Measurements from ENCODE around the gene SUFU. TPM values are rescaled to one million over a fixed set of nuclear protein-coding genes. Genes with fewer than 3 reads are reported as not detected.

Gene SUFU
- total RNA-seq, 1 experiment from 2014 or later: 10.6 TPM

DNA sequence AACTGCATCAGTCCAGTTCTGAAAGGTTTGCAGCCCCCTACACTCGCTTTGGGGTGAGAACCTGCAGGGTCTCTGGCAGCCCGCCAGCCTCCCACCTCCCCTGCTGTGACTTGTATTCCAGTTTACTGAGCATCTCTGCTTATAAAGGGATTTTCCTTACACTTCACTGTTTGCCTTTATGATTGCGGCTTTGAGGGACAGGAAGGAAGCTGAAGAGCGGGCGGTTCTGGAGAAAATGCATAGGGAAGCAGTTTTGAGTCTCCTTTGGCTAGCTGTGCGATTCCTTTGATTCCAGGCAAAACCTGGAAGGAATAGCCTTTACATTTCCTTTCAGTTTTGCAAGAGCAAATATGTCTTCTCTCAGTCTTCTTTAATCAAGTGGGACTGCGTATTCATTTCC lies 75.6 kb downstream of the SUFU start:
- intact Hi-C loops (cut with micrococcal nuclease; ENCODE audit: unreplicated experiment): no loop called here
- Histone ChIP-seq H3K4me3 (ENCODE audit: low read depth, low read length) (no peak overlapping the region), H3K9me3 (no peaks in the 10 kb centered on the region), H3K4me1 (no peaks in the 10 kb centered on the region), H3K36me3 (ENCODE audit: control insufficient read depth, insufficient read depth, low read length) (no peaks in the 10 kb centered on the region), H3K27me3 (replicated peaks; ENCODE audit: control insufficient read depth, insufficient read depth, low read length) (no peaks in the 10 kb centered on the region)
- Mint-ChIP-seq H3K4me3 (ENCODE audit: unreplicated experiment) (no peak overlapping the region), H3K27ac (ENCODE audit: unreplicated experiment) (no peak overlapping the region), H3K36me3 (ENCODE audit: insufficient read depth, unreplicated experiment) (no peaks in the 10 kb centered on the region), H3K4me1 (ENCODE audit: low read depth, unreplicated experiment) (no peaks in the 10 kb centered on the region), H3K27me3 (ENCODE audit: insufficient read depth, unreplicated experiment) (no peaks in the 10 kb centered on the region), H3K9me3 (ENCODE audit: unreplicated experiment) (no peaks in the 10 kb centered on the region)
- POLR2A ChIA-PET: interaction anchor here (0.6 kb wide), 1 partner anchor 74 kb away, joined by 5 read pairs; no protein-coding TSS in a partner anchor
- no TSS peak for BruUV-seq (replicated peaks)
- TF ChIP-seq CTCF (IDR thresholded peaks at IDR 0.05; ENCODE audit: insufficient read depth in 1 of 2, low read depth in 1 of 2, low read length in 1 of 2, severe bottlenecking in 1 of 2, unreplicated experiment in 1 of 2): no peak
- no peak for DNase-seq
- CTCF ChIA-PET: interaction anchor here (1.2 to 1.6 kb wide), 2 partner anchors 75 to 77 kb away, joined by 7 read pairs; partner anchors contain the start of genes ACTR1A and SUFU

DNA sequence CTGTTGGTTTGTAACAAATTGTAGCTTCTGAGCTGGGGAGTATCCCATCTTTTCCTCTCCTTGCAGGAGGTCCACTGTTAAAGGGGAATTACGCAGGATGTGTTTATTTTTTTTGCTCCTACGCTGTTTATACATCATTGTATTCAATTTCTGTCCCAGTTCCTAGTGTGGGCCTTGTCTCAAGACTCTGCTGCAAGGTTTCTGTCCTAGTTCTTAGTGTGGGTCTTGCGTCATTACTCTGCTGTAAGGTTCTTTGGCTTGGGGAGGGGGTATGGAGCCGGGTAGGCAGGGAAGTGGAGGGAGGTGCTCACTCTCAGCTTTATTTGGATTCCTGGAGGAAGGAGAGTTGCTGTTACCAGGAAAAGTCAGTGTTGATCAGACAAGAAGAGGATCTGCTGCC lies 76.5 kb downstream of the SUFU start:
- no peaks in the 10 kb centered on the region for H3K27me3 ChIP-seq (replicated peaks; ENCODE audit: control insufficient read depth, insufficient read depth, low read length)
- no peaks in the 10 kb centered on the region for H3K36me3 ChIP-seq (ENCODE audit: control insufficient read depth, insufficient read depth, low read length)
- no peaks in the 10 kb centered on the region for H3K9me3 Mint-ChIP-seq (ENCODE audit: unreplicated experiment)
- CTCF ChIA-PET: interaction anchor here (1.2 to 1.6 kb wide), 2 partner anchors 76 to 78 kb away, joined by 7 read pairs; partner anchors contain the start of genes ACTR1A and SUFU
- no peaks in the 10 kb centered on the region for H3K9me3 ChIP-seq
- DNase-seq: no peak
- H3K27ac Mint-ChIP-seq (ENCODE audit: unreplicated experiment): no peak overlapping the region
- no peak overlapping the region for H3K4me3 ChIP-seq (ENCODE audit: low read depth, low read length)
- H3K4me3 Mint-ChIP-seq (ENCODE audit: unreplicated experiment): no peak overlapping the region
- H3K4me1 ChIP-seq: no peaks in the 10 kb centered on the region
- H3K27me3 Mint-ChIP-seq (ENCODE audit: insufficient read depth, unreplicated experiment): no peaks in the 10 kb centered on the region
- BruUV-seq (replicated peaks): no TSS peak
- H3K36me3 Mint-ChIP-seq (ENCODE audit: insufficient read depth, unreplicated experiment): no peaks in the 10 kb centered on the region
- no peak for TF ChIP-seq CTCF (IDR thresholded peaks at IDR 0.05; ENCODE audit: insufficient read depth in 1 of 2, low read depth in 1 of 2, low read length in 1 of 2, severe bottlenecking in 1 of 2, unreplicated experiment in 1 of 2)
- no peaks in the 10 kb centered on the region for H3K4me1 Mint-ChIP-seq (ENCODE audit: low read depth, unreplicated experiment)
- intact Hi-C loops (cut with micrococcal nuclease; ENCODE audit: unreplicated experiment): loop anchor here (5.0 kb wide), 3 partner anchors 98 to 353 kb away; partner anchors contain the start of genes ELOVL3 and FBXL15
- POLR2A ChIA-PET: no interaction called here

DNA sequence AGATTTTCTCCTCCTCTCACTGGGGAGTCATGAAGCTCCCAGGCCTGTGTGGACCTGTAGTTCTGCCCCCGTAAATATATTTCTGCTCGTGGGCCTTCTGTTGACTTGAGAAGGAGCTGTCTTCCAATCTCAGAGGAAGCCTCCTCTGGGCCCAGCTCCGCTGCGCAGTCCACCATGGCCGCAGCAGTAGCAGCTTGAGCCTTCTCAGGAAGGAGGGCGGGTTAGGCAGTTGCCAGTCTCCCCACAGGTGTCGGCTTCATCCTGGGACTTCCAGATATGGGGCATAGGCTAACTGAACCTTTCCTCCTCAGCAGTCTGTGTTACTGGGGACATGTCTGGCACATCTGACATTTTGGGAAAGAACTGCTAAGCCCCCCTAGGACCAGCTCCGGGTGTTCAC lies 77.6 kb downstream of the SUFU start:
- Histone ChIP-seq H3K9me3 (no peaks in the 10 kb centered on the region), H3K36me3 (ENCODE audit: control insufficient read depth, insufficient read depth, low read length) (no peaks in the 10 kb centered on the region), H3K4me1 (no peaks in the 10 kb centered on the region), H3K4me3 (ENCODE audit: low read depth, low read length) (no peak overlapping the region), H3K27me3 (replicated peaks; ENCODE audit: control insufficient read depth, insufficient read depth, low read length) (no peaks in the 10 kb centered on the region)
- BruUV-seq (replicated peaks): no TSS peak
- Mint-ChIP-seq H3K4me1 (ENCODE audit: low read depth, unreplicated experiment) (no peaks in the 10 kb centered on the region), H3K27ac (ENCODE audit: unreplicated experiment) (no peak overlapping the region), H3K27me3 (ENCODE audit: insufficient read depth, unreplicated experiment) (no peaks in the 10 kb centered on the region), H3K4me3 (ENCODE audit: unreplicated experiment) (no peak overlapping the region), H3K9me3 (ENCODE audit: unreplicated experiment) (no peaks in the 10 kb centered on the region), H3K36me3 (ENCODE audit: insufficient read depth, unreplicated experiment) (no peaks in the 10 kb centered on the region)
- intact Hi-C loops (cut with micrococcal nuclease; ENCODE audit: unreplicated experiment): loop anchor here (5.0 kb wide), 3 partner anchors 99 to 354 kb away; partner anchors contain the start of genes ELOVL3 and FBXL15
- TF ChIP-seq CTCF (IDR thresholded peaks at IDR 0.05; ENCODE audit: insufficient read depth in 1 of 2, low read depth in 1 of 2, low read length in 1 of 2, severe bottlenecking in 1 of 2, unreplicated experiment in 1 of 2): no peak
- ChIA-PET CTCF (interaction anchor here (0.6 to 3.8 kb wide), 2 partner anchors 77 to 622 kb away, joined by 4 to 122 read pairs; partner anchors contain the start of genes ACTR1A and SUFU), POLR2A (no interaction called here)
- no peak for DNase-seq
